Brain microvascular endothelial cell (primary cell): ENCODE data around the gene WFIKKN2.

Experiments
- DNase-seq: peaks from one replicate; pipeline ENCODE4 v3.0.0-alpha.2; 2020
- H3K27ac ChIP-seq: fragments of 250-450 bp; sonication (Bioruptor Pico); 2 replicates; pipeline ENCODE4 v1.5.1; 2020; ENCODE audit warnings: mild to moderate bottlenecking, moderate library complexity
- H3K27me3 ChIP-seq: fragments of 250-450 bp; sonication (Bioruptor Pico); replicated peaks from 2 replicates; pipeline ENCODE4 v1.5.1; 2020; ENCODE audit warnings: mild to moderate bottlenecking
- H3K36me3 ChIP-seq: fragments of 250-450 bp; sonication (Bioruptor Pico); replicated peaks from 2 replicates; pipeline ENCODE4 v1.5.1; 2020; ENCODE audit warnings: mild to moderate bottlenecking
- H3K4me3 ChIP-seq: 2 replicates; pipeline ENCODE4 v1.5.1; 2011; ENCODE audit warnings: low read depth, mild to moderate bottlenecking, control low read depth, low read length, moderate library complexity
- CTCF ChIP-seq: IDR thresholded peaks from 2 replicates; pipeline ENCODE4 v1.5.1; 2011; ENCODE audit warnings: low read depth, mild to moderate bottlenecking, moderate library complexity, low read length, control low read depth, inconsistent platforms; ENCODE audit errors: missing control alignments
- in situ Hi-C: cut with HindIII; loops from 2 replicates; pipeline ENCODE4 v1.10.0; 2017; ENCODE audit warnings: low sequenced_read_pairs, low pct_ligation_motif_present

Gene WFIKKN2

GRCh38 chr17:50807009-50807408 lies 28.4 kb upstream of the WFIKKN2 start:
- no peaks in the 10 kb centered on the region for H3K27me3 ChIP-seq
- H3K27ac ChIP-seq, result no peak overlapping the region
- no peaks in the 10 kb centered on the region for H3K36me3 ChIP-seq
- H3K4me3 ChIP-seq, result no peak overlapping the region
- DNase-seq, result no peak
- no peak for TF ChIP-seq CTCF
- in situ Hi-C loops, result no loop called here

- DNase-seq, result no peak
- in situ Hi-C loops, result no loop called here
- no peak overlapping the region for H3K4me3 ChIP-seq
Observed at GRCh38 chr17:50807675-50808074, 27.7 kb upstream of the WFIKKN2 start.

GRCh38 chr17:50808413-50808812 lies 27.0 kb upstream of the WFIKKN2 start:
- no peak overlapping the region for H3K27ac ChIP-seq
- TF ChIP-seq CTCF, result no peak
- no peaks in the 10 kb centered on the region for H3K36me3 ChIP-seq
- in situ Hi-C loops, result no loop called here
- H3K4me3 ChIP-seq, result no peak overlapping the region
- no peaks in the 10 kb centered on the region for H3K27me3 ChIP-seq
- no peak for DNase-seq

More at GRCh38 chr17:50807675-50808074, 27.7 kb upstream of the WFIKKN2 start:
- H3K27ac ChIP-seq, result no peak overlapping the region
- no peaks in the 10 kb centered on the region for H3K36me3 ChIP-seq
- TF ChIP-seq CTCF, result no peak
- H3K27me3 ChIP-seq, result no peaks in the 10 kb centered on the region

GRCh38 chr17:50808888-50809287 lies 26.5 kb upstream of the WFIKKN2 start:
- no peak for DNase-seq
- H3K36me3 ChIP-seq, result no peaks in the 10 kb centered on the region
- no peak overlapping the region for H3K4me3 ChIP-seq
- H3K27ac ChIP-seq, result no peak overlapping the region
- no peaks in the 10 kb centered on the region for H3K27me3 ChIP-seq
- TF ChIP-seq CTCF, result no peak
- in situ Hi-C loops, result no loop called here

- H3K27me3 ChIP-seq, result no peaks in the 10 kb centered on the region
- in situ Hi-C loops, result no loop called here
- no peak for DNase-seq
- H3K36me3 ChIP-seq, result no peaks in the 10 kb centered on the region
- no peak for TF ChIP-seq CTCF
- H3K4me3 ChIP-seq, result no peak overlapping the region
- no peak overlapping the region for H3K27ac ChIP-seq
Observed at GRCh38 chr17:50813583-50813982, 21.8 kb upstream of the WFIKKN2 start.

GRCh38 chr17:50815400-50815799 lies 20.0 kb upstream of the WFIKKN2 start:
- DNase-seq, result no peak

More at GRCh38 chr17:50815400-50815799, 20.0 kb upstream of the WFIKKN2 start:
- Histone ChIP-seq H3K27me3 (no peaks in the 10 kb centered on the region), H3K4me3 (no peak overlapping the region), H3K27ac (no peak overlapping the region), H3K36me3 (no peaks in the 10 kb centered on the region)
- in situ Hi-C loops, result no loop called here
- TF ChIP-seq CTCF, result no peak
